ENCODE results near the gene FKBP7.
"Not testable (repeated sequence)": the region's sequence is repeated elsewhere in the genome, so short reads cannot be mapped to it uniquely, and the experiment has no call there.

The FKBP7 gene

GRCh38 chr2:178473931-178474330 lies 4.5 kb downstream of the FKBP7 start:
- DNase-seq (ENCODE audit: low read depth, low spot score) = no peak
- no peak overlapping the region for H3K4me3 ChIP-seq (ENCODE audit: low read depth, low read length)
- TF ChIP-seq CTCF (IDR thresholded peaks at IDR 0.05; ENCODE audit: low read depth, low read length) = no peak
- in situ Hi-C loops (cut with HindIII; ENCODE audit: low sequenced_read_pairs) = no loop called here

- in situ Hi-C loops (cut with HindIII; ENCODE audit: low sequenced_read_pairs) = no loop called here
- DNase-seq (ENCODE audit: low read depth, low spot score) = no peak
- TF ChIP-seq CTCF (IDR thresholded peaks at IDR 0.05; ENCODE audit: low read depth, low read length) = no peak
- no peak overlapping the region for H3K4me3 ChIP-seq (ENCODE audit: low read depth, low read length)
These were observed 5.0 kb downstream of the FKBP7 start for GRCh38 chr2:178473373-178473772.

GRCh38 chr2:178471313-178471712 lies 7.1 kb downstream of the FKBP7 start:
- in situ Hi-C loops (cut with HindIII; ENCODE audit: low sequenced_read_pairs); H3K4me3 ChIP-seq (ENCODE audit: low read depth, low read length); DNase-seq (ENCODE audit: low read depth, low spot score): not testable (repeated sequence)

GRCh38 chr2:178469219-178469849 lies 9.1 kb downstream of the FKBP7 start:
- in situ Hi-C loops (cut with HindIII; ENCODE audit: low sequenced_read_pairs) = no loop called here
- TF ChIP-seq CTCF (IDR thresholded peaks at IDR 0.05; ENCODE audit: low read depth, low read length) = no peak

GRCh38 chr2:178457390-178457886 lies 21.0 kb downstream of the FKBP7 start:
- no peak for DNase-seq (ENCODE audit: low read depth, low spot score)
- in situ Hi-C loops (cut with HindIII; ENCODE audit: low sequenced_read_pairs) = no loop called here
- H3K4me3 ChIP-seq (ENCODE audit: low read depth, low read length) = no peak overlapping the region
- TF ChIP-seq CTCF (IDR thresholded peaks at IDR 0.05; ENCODE audit: low read depth, low read length) = no peak

More at GRCh38 chr2:178469219-178469849, 9.1 kb downstream of the FKBP7 start:
- H3K4me3 ChIP-seq (ENCODE audit: low read depth, low read length) = no peak overlapping the region
- no peak for DNase-seq (ENCODE audit: low read depth, low spot score)

GRCh38 chr2:178455947-178456346 lies 22.5 kb downstream of the FKBP7 start:
- no peak for TF ChIP-seq CTCF (IDR thresholded peaks at IDR 0.05; ENCODE audit: low read depth, low read length)
- DNase-seq (ENCODE audit: low read depth, low spot score) = peak; percentile 37
- in situ Hi-C loops (cut with HindIII; ENCODE audit: low sequenced_read_pairs) = no loop called here
- H3K4me3 ChIP-seq (ENCODE audit: low read depth, low read length) = no peak overlapping the region

- H3K4me3 ChIP-seq (ENCODE audit: low read depth, low read length) = no peak overlapping the region
- no peak for TF ChIP-seq CTCF (IDR thresholded peaks at IDR 0.05; ENCODE audit: low read depth, low read length)
- DNase-seq (ENCODE audit: low read depth, low spot score) = no peak
- in situ Hi-C loops (cut with HindIII; ENCODE audit: low sequenced_read_pairs) = no loop called here
These were observed 25.5 kb downstream of the FKBP7 start for GRCh38 chr2:178452870-178453269.

All from astrocyte of the spinal cord (primary cell).